DND-41 (cell line): Measurements from ENCODE around the gene ZNF503.

ENCODE experiments used
- ATAC-seq: fragments of 200-7000 bp; cut with Tn5 transposase; 3 replicates; pipeline ENCODE4 v1.9.1; 2021; ENCODE audit warnings: low read depth; ENCODE audit not compliant: insufficient read depth
- DNase-seq: peaks from one replicate; pipeline ENCODE4 v3.0.0-alpha.2; 2020
- H2AFZ ChIP-seq: 2 replicates; pipeline ENCODE4 v1.6.0; 2012; ENCODE audit warnings: low read depth, low read length
- H3K27ac ChIP-seq: 2 replicates; pipeline ENCODE4 v1.5.1; 2012; ENCODE audit warnings: low read length, inconsistent platforms
- H3K27me3 ChIP-seq: fragments of 200-600 bp; sonication (generic); 2 replicates; pipeline ENCODE4 v1.6.0; 2012; ENCODE audit warnings: low read length, mild to moderate bottlenecking, inconsistent platforms; ENCODE audit not compliant: insufficient read depth, poor library complexity
- H3K36me3 ChIP-seq: 2 replicates; pipeline ENCODE4 v1.5.1; 2012; ENCODE audit warnings: low read length, inconsistent platforms; ENCODE audit not compliant: insufficient read depth
- H3K4me1 ChIP-seq: 2 replicates; pipeline ENCODE4 v1.5.1; 2012; ENCODE audit warnings: mild to moderate bottlenecking, low read length; ENCODE audit not compliant: insufficient read depth
- H3K4me2 ChIP-seq: 2 replicates; pipeline ENCODE4 v1.6.0; 2012; ENCODE audit warnings: mild to moderate bottlenecking, moderate library complexity, low read length, inconsistent platforms; ENCODE audit not compliant: insufficient read depth
- H3K4me3 ChIP-seq, 2 experiments: fragments of 200-600 bp in 1 of 2; shearing (Covaris generic) in 1 of 2; 2 replicates each; pipeline ENCODE4 v1.5.1; 2012 to 2016; ENCODE audit warnings: inconsistent platforms in 2 of 2, low read length in 2 of 2, mild to moderate bottlenecking in 2 of 2, low read depth in 1 of 2, moderate library complexity in 1 of 2
- H3K79me2 ChIP-seq: 2 replicates; pipeline ENCODE4 v1.6.0; 2012; ENCODE audit warnings: low read length, inconsistent platforms; ENCODE audit not compliant: insufficient read depth
- H3K9ac ChIP-seq: 2 replicates; pipeline ENCODE4 v1.6.0; 2012; ENCODE audit warnings: low read depth, mild to moderate bottlenecking, inconsistent platforms, low read length, moderate library complexity
- H3K9me3 ChIP-seq: 2 replicates; pipeline ENCODE4 v1.5.1; 2012; ENCODE audit warnings: low read length, moderate library complexity, mild to moderate bottlenecking, inconsistent platforms; ENCODE audit not compliant: insufficient read depth, severe bottlenecking
- H4K20me1 ChIP-seq: 2 replicates; pipeline ENCODE4 v1.6.0; 2012; ENCODE audit warnings: low read length; ENCODE audit not compliant: insufficient read depth
- CTCF ChIP-seq: IDR thresholded peaks from 2 replicates; pipeline ENCODE4 v1.5.1; 2012; ENCODE audit warnings: borderline replicate concordance, low read length, moderate library complexity, mild to moderate bottlenecking; ENCODE audit not compliant: poor library complexity, severe bottlenecking; ENCODE audit errors: extremely low read depth
- EZH2 ChIP-seq: IDR thresholded peaks from 3 replicates; pipeline ENCODE4 v1.6.1; 2012; ENCODE audit warnings: borderline replicate concordance, low read depth, mild to moderate bottlenecking, moderate library complexity, low read length, inconsistent platforms; ENCODE audit not compliant: severe bottlenecking

The ZNF503 gene

GRCh38 chr10:75398200-75398691, 3.3 kb downstream of the ZNF503 start:
- no peaks in the 10 kb centered on the region for H3K79me2 ChIP-seq
- no peak overlapping the region for H3K4me3 ChIP-seq
- H3K27ac ChIP-seq: no peak overlapping the region
- H3K36me3 ChIP-seq: no peaks in the 10 kb centered on the region
- H3K4me2 ChIP-seq: no peak overlapping the region
- H4K20me1 ChIP-seq: no peaks in the 10 kb centered on the region
- no peaks in the 10 kb centered on the region for H3K27me3 ChIP-seq
- TF ChIP-seq CTCF: no peak
- no peak for TF ChIP-seq EZH2
- no peak overlapping the region for H2AFZ ChIP-seq
- peaks cover 2% of the 10 kb centered on the region for H3K9me3 ChIP-seq
- no peaks in the 10 kb centered on the region for H3K4me1 ChIP-seq
- DNase-seq: no peak
- no peak overlapping the region for H3K9ac ChIP-seq
- ATAC-seq: no peak

GRCh38 chr10:75397496-75398199, 3.9 kb downstream of the ZNF503 start:
- no peaks in the 10 kb centered on the region for H3K27me3 ChIP-seq
- DNase-seq: no peak
- no peak overlapping the region for H3K9ac ChIP-seq
- H3K79me2 ChIP-seq: no peaks in the 10 kb centered on the region
- H3K4me2 ChIP-seq: no peak overlapping the region
- no peak overlapping the region for H3K27ac ChIP-seq
- H3K9me3 ChIP-seq: peaks cover 2% of the 10 kb centered on the region
- H2AFZ ChIP-seq: no peak overlapping the region
- ATAC-seq: no peak
- no peaks in the 10 kb centered on the region for H3K4me1 ChIP-seq
- H3K36me3 ChIP-seq: no peaks in the 10 kb centered on the region
- H4K20me1 ChIP-seq: no peaks in the 10 kb centered on the region
- H3K4me3 ChIP-seq: no peak overlapping the region
- TF ChIP-seq CTCF: no peak
- no peak for TF ChIP-seq EZH2

- DNase-seq (no peak), ATAC-seq (no peak)
- H3K4me3 ChIP-seq: no peak overlapping the region
- TF ChIP-seq CTCF (no peak), EZH2 (no peak)
- H3K9me3 ChIP-seq: peaks cover 2% of the 10 kb centered on the region
- no peaks in the 10 kb centered on the region for H3K4me1 ChIP-seq
- no peaks in the 10 kb centered on the region for H3K27me3 ChIP-seq
- no peak overlapping the region for H3K27ac ChIP-seq
- no peak overlapping the region for H3K4me2 ChIP-seq
- H3K9ac ChIP-seq: no peak overlapping the region
- H4K20me1 ChIP-seq: no peaks in the 10 kb centered on the region
- no peak overlapping the region for H2AFZ ChIP-seq
- no peaks in the 10 kb centered on the region for H3K36me3 ChIP-seq
- H3K79me2 ChIP-seq: no peaks in the 10 kb centered on the region
Observed at GRCh38 chr10:75396631-75397495, 4.7 kb downstream of the ZNF503 start.
